ENCODE measurements around the gene RNPS1. TPM values are rescaled to one million over a fixed set of nuclear protein-coding genes. Genes with fewer than 3 reads are reported as not detected.

The RNPS1 gene
- total RNA-seq, 4 donors from 2014 or later, result 101 to 127 (median 114) TPM

GRCh38 chr16:2295056-2295798, 27.3 kb upstream of the RNPS1 start:
- Histone ChIP-seq H3K36me3 (peaks cover 0 to 100% (median 0%) of the 10 kb centered on the region in 3 donors), H3K27me3 (no peaks in the 10 kb centered on the region), H3K4me1 (peaks cover 0 to 4% (median 0%) of the 10 kb centered on the region in 4 donors), H3K9me3 (no peaks in the 10 kb centered on the region), H3K27ac (no peak overlapping the region), H3K4me3 (no peak overlapping the region)
- no peak for DNase-seq (ENCODE audit: low spot score in 2 of 2)
- TF ChIP-seq EP300 (IDR thresholded peaks at IDR 0.05) (no peak), POLR2A (IDR thresholded peaks at IDR 0.05) (no peak)
- TF ChIP-seq, protein P1, sequence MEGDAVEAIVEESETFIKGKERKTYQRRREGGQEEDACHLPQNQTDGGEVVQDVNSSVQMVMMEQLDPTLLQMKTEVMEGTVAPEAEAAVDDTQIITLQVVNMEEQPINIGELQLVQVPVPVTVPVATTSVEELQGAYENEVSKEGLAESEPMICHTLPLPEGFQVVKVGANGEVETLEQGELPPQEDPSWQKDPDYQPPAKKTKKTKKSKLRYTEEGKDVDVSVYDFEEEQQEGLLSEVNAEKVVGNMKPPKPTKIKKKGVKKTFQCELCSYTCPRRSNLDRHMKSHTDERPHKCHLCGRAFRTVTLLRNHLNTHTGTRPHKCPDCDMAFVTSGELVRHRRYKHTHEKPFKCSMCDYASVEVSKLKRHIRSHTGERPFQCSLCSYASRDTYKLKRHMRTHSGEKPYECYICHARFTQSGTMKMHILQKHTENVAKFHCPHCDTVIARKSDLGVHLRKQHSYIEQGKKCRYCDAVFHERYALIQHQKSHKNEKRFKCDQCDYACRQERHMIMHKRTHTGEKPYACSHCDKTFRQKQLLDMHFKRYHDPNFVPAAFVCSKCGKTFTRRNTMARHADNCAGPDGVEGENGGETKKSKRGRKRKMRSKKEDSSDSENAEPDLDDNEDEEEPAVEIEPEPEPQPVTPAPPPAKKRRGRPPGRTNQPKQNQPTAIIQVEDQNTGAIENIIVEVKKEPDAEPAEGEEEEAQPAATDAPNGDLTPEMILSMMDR (IDR thresholded peaks at IDR 0.05), result no peak
- 83 to 90% methylated on average over 18 to 21 of the region's 21 CpGs for WGBS, 2 donors

DNA sequence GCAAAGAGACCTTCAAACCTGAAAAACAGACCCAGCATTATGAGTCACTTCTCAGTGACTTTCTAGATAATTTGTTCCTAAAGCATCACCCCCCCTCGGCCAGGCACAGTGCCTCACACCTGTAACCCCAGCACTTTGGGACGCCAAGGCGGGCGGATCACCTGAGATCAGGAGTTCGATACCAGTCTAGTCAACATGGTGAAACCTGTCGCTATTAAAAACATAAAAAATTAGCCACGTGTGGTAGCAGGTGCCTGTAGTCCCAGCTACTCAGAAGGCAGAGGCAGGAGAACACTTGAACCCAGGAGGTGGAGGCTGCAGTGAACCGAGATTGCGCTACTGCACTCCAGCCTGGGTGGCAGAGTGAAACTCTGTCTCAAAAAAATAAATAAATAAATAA, 24.3 kb upstream of the RNPS1 start:
- peaks cover 0 to 4% (median 0%) of the 10 kb centered on the region in 4 donors for H3K4me1 ChIP-seq
- WGBS, 2 donors, result 93 to 94% methylated on average over 9 of the region's 9 CpGs
- H3K36me3 ChIP-seq, result peaks cover 0 to 100% (median 0%) of the 10 kb centered on the region in 3 donors
- no peak overlapping the region for H3K27ac ChIP-seq
- no peaks in the 10 kb centered on the region for H3K9me3 ChIP-seq
- H3K27me3 ChIP-seq, result no peaks in the 10 kb centered on the region
- TF ChIP-seq POLR2A (IDR thresholded peaks at IDR 0.05), result no peak
- TF ChIP-seq, protein P1 (IDR thresholded peaks at IDR 0.05), result no peak
- no peak for TF ChIP-seq EP300 (IDR thresholded peaks at IDR 0.05)
- H3K4me3 ChIP-seq, result no peak overlapping the region
- DNase-seq (ENCODE audit: low spot score in 2 of 2), result no peak

- no peaks in the 10 kb centered on the region for H3K27me3 ChIP-seq
- 90 to 94% methylated on average over 14 to 23 of the region's 23 CpGs for WGBS, 2 donors
- DNase-seq (ENCODE audit: low spot score in 2 of 2), result no peak
- H3K4me3 ChIP-seq, result no peak overlapping the region
- TF ChIP-seq POLR2A (IDR thresholded peaks at IDR 0.05), result no peak
- TF ChIP-seq, protein P1 (IDR thresholded peaks at IDR 0.05), result no peak
- TF ChIP-seq EP300 (IDR thresholded peaks at IDR 0.05), result no peak
- H3K27ac ChIP-seq, result no peak overlapping the region
- peaks cover 0 to 100% (median 0%) of the 10 kb centered on the region in 3 donors for H3K36me3 ChIP-seq
- no peaks in the 10 kb centered on the region for H3K9me3 ChIP-seq
- H3K4me1 ChIP-seq, result peaks cover 0 to 3% (median 0%) of the 10 kb centered on the region in 4 donors
These were observed 21.4 kb upstream of the RNPS1 start for GRCh38 chr16:2289282-2289681.

- Histone ChIP-seq H3K9me3 (no peaks in the 10 kb centered on the region), H3K27ac (no peak overlapping the region), H3K27me3 (no peaks in the 10 kb centered on the region), H3K4me1 (peaks cover 0 to 3% (median 0%) of the 10 kb centered on the region in 4 donors), H3K36me3 (peaks cover 0 to 100% (median 0%) of the 10 kb centered on the region in 3 donors), H3K4me3 (no peak overlapping the region)
- TF ChIP-seq POLR2A (IDR thresholded peaks at IDR 0.05) (no peak), EP300 (IDR thresholded peaks at IDR 0.05) (no peak)
- TF ChIP-seq, protein P1 (IDR thresholded peaks at IDR 0.05), result no peak
- DNase-seq (ENCODE audit: low spot score in 2 of 2), result no peak
- WGBS, 2 donors, result 73 to 75% methylated on average over 8 of the region's 8 CpGs
These were observed 20.8 kb upstream of the RNPS1 start for GRCh38 chr16:2288726-2289125.

GRCh38 chr16:2287916-2288547, 20.1 kb upstream of the RNPS1 start:
- Histone ChIP-seq H3K27ac (no peak overlapping the region), H3K36me3 (peaks cover 0 to 100% (median 0%) of the 10 kb centered on the region in 3 donors), H3K9me3 (no peaks in the 10 kb centered on the region), H3K4me1 (peaks cover 0 to 3% (median 0%) of the 10 kb centered on the region in 4 donors), H3K4me3 (no peak overlapping the region), H3K27me3 (no peaks in the 10 kb centered on the region)
- WGBS, 2 donors, result 83 to 86% methylated on average over 18 of the region's 35 CpGs
- no peak for DNase-seq (ENCODE audit: low spot score in 2 of 2)
- TF ChIP-seq EP300 (IDR thresholded peaks at IDR 0.05) (no peak), POLR2A (IDR thresholded peaks at IDR 0.05) (no peak)
- TF ChIP-seq, protein P1 (IDR thresholded peaks at IDR 0.05), result no peak
